ENCODE results near the gene PLIN3.
"Not testable (repeated sequence)": the region's sequence is repeated elsewhere in the genome, so short reads cannot be mapped to it uniquely, and the experiment has no call there.

PLIN3 gene

GRCh38 chr19:4800591-4801081 is 66.8 kb downstream of the PLIN3 start:
- Histone ChIP-seq H3K4me1 (ENCODE audit: control insufficient read depth, low read length) (0 out of 2 replicates have a peak, but pooled peaks cover 4% of the 10 kb centered on the region), H3K79me2 (ENCODE audit: control insufficient read depth, low read length) (peaks cover 16% of the 10 kb centered on the region), H3K9me3 (ENCODE audit: control insufficient read depth, insufficient read depth, low read length) (no peaks in the 10 kb centered on the region), H3K36me3 (ENCODE audit: control insufficient read depth, low read length) (peaks cover 19% of the 10 kb centered on the region), H3K9me2 (replicated peaks; ENCODE audit: control insufficient read depth, low read length) (no peaks in the 10 kb centered on the region), H3K27me3 (ENCODE audit: control insufficient read depth, low read length) (no peaks in the 10 kb centered on the region), H3F3A (ENCODE audit: control insufficient read depth, insufficient read depth) (no peaks in the 10 kb centered on the region; the same call in 1 of the 2 replicates), H3K4me3 (ENCODE audit: low read length) (no peak overlapping the region), H3K4me2 (ENCODE audit: low read length) (no peak overlapping the region), H3K27ac (ENCODE audit: low read depth, low read length) (no peak overlapping the region), H4K20me1 (ENCODE audit: control insufficient read depth, insufficient read depth, low read depth, low read length) (no peaks in the 10 kb centered on the region)
- TF ChIP-seq EZH2phosphoT487 (IDR thresholded peaks at IDR 0.05; ENCODE audit: borderline replicate concordance, low read length) (no peak), CTCF (IDR thresholded peaks at IDR 0.05; ENCODE audit: low read depth, low read length, poor library complexity, severe bottlenecking) (no peak)

- H3K9me2 ChIP-seq (replicated peaks; ENCODE audit: control insufficient read depth, low read length): no peaks in the 10 kb centered on the region
- H3K27me3 ChIP-seq (ENCODE audit: control insufficient read depth, low read length): peaks cover 3% of the 10 kb centered on the region; the same call in 1 of the 2 replicates
- peaks cover 57% of the 10 kb centered on the region for H3K79me2 ChIP-seq (ENCODE audit: control insufficient read depth, low read length)
- TF ChIP-seq CTCF (IDR thresholded peaks at IDR 0.05; ENCODE audit: low read depth, low read length, poor library complexity, severe bottlenecking): no peak
- TF ChIP-seq EZH2phosphoT487 (IDR thresholded peaks at IDR 0.05; ENCODE audit: borderline replicate concordance, low read length): no peak
- H3K36me3 ChIP-seq (ENCODE audit: control insufficient read depth, low read length): peaks cover 54% of the 10 kb centered on the region
- peaks cover 6% of the 10 kb centered on the region; the same call in 1 of the 2 replicates for H4K20me1 ChIP-seq (ENCODE audit: control insufficient read depth, insufficient read depth, low read depth, low read length)
- no peak overlapping the region for H3K27ac ChIP-seq (ENCODE audit: low read depth, low read length)
- H3K4me2 ChIP-seq (ENCODE audit: low read length): peak overlapping the region; percentile 10; the same call in 1 of the 2 replicates
- H3F3A ChIP-seq (ENCODE audit: control insufficient read depth, insufficient read depth): peaks cover under 1% of the 10 kb centered on the region; the same call in 1 of the 2 replicates
- no peak overlapping the region for H3K4me3 ChIP-seq (ENCODE audit: low read length)
- H3K9me3 ChIP-seq (ENCODE audit: control insufficient read depth, insufficient read depth, low read length): no peaks in the 10 kb centered on the region
- peaks cover 31% of the 10 kb centered on the region for H3K4me1 ChIP-seq (ENCODE audit: control insufficient read depth, low read length)
These were observed 72.1 kb downstream of the PLIN3 start for GRCh38 chr19:4795400-4795799.

- H3F3A ChIP-seq (ENCODE audit: control insufficient read depth, insufficient read depth): peaks cover 4% of the 10 kb centered on the region; the same call in 1 of the 2 replicates
These were observed 72.5 kb downstream of the PLIN3 start for GRCh38 chr19:4794971-4795370.

GRCh38 chr19:4793278-4793677 is 74.2 kb downstream of the PLIN3 start:
- not testable (repeated sequence) for H3K9me3 ChIP-seq (ENCODE audit: control insufficient read depth, insufficient read depth, low read length); H3F3A ChIP-seq (ENCODE audit: control insufficient read depth, insufficient read depth); H3K27me3 ChIP-seq (ENCODE audit: control insufficient read depth, low read length); H3K9me2 ChIP-seq (replicated peaks; ENCODE audit: control insufficient read depth, low read length); H4K20me1 ChIP-seq (ENCODE audit: control insufficient read depth, insufficient read depth, low read depth, low read length); H3K27ac ChIP-seq (ENCODE audit: low read depth, low read length); H3K4me3 ChIP-seq (ENCODE audit: low read length)
- Histone ChIP-seq H3K4me2 (ENCODE audit: low read length) (peak overlapping the region; percentile 92), H3K79me2 (ENCODE audit: control insufficient read depth, low read length) (peaks cover 57% of the 10 kb centered on the region), H3K36me3 (ENCODE audit: control insufficient read depth, low read length) (peaks cover 50% of the 10 kb centered on the region), H3K4me1 (ENCODE audit: control insufficient read depth, low read length) (peaks cover 37% of the 10 kb centered on the region)

More at GRCh38 chr19:4794971-4795370, 72.5 kb downstream of the PLIN3 start:
- H3K4me1 ChIP-seq (ENCODE audit: control insufficient read depth, low read length): peaks cover 35% of the 10 kb centered on the region
- peak overlapping the region; percentile 10; the same call in 1 of the 2 replicates for H3K4me2 ChIP-seq (ENCODE audit: low read length)
- H3K9me3 ChIP-seq (ENCODE audit: control insufficient read depth, insufficient read depth, low read length): no peaks in the 10 kb centered on the region
- TF ChIP-seq EZH2phosphoT487 (IDR thresholded peaks at IDR 0.05; ENCODE audit: borderline replicate concordance, low read length) (no peak), CTCF (IDR thresholded peaks at IDR 0.05; ENCODE audit: low read depth, low read length, poor library complexity, severe bottlenecking) (no peak)
- no peaks in the 10 kb centered on the region for H3K9me2 ChIP-seq (replicated peaks; ENCODE audit: control insufficient read depth, low read length)
- H3K79me2 ChIP-seq (ENCODE audit: control insufficient read depth, low read length): peaks cover 57% of the 10 kb centered on the region
- peaks cover 54% of the 10 kb centered on the region for H3K36me3 ChIP-seq (ENCODE audit: control insufficient read depth, low read length)
- no peak overlapping the region for H3K27ac ChIP-seq (ENCODE audit: low read depth, low read length)
- no peak overlapping the region for H3K4me3 ChIP-seq (ENCODE audit: low read length)
- peaks cover 6% of the 10 kb centered on the region; the same call in 1 of the 2 replicates for H4K20me1 ChIP-seq (ENCODE audit: control insufficient read depth, insufficient read depth, low read depth, low read length)
- H3K27me3 ChIP-seq (ENCODE audit: control insufficient read depth, low read length): peaks cover 3% of the 10 kb centered on the region; the same call in 1 of the 2 replicates

GRCh38 chr19:4792866-4793195 is 74.6 kb downstream of the PLIN3 start:
- Histone ChIP-seq H3K4me3 (ENCODE audit: low read length) (peak overlapping the region; percentile 86), H3K4me2 (ENCODE audit: low read length) (peak overlapping the region; percentile 92), H3K79me2 (ENCODE audit: control insufficient read depth, low read length) (peaks cover 57% of the 10 kb centered on the region), H3K4me1 (ENCODE audit: control insufficient read depth, low read length) (peaks cover 37% of the 10 kb centered on the region), H3K36me3 (ENCODE audit: control insufficient read depth, low read length) (peaks cover 50% of the 10 kb centered on the region)
- not testable (repeated sequence) for H3K27me3 ChIP-seq (ENCODE audit: control insufficient read depth, low read length); H3K9me2 ChIP-seq (replicated peaks; ENCODE audit: control insufficient read depth, low read length); H3F3A ChIP-seq (ENCODE audit: control insufficient read depth, insufficient read depth); H4K20me1 ChIP-seq (ENCODE audit: control insufficient read depth, insufficient read depth, low read depth, low read length); H3K27ac ChIP-seq (ENCODE audit: low read depth, low read length); H3K9me3 ChIP-seq (ENCODE audit: control insufficient read depth, insufficient read depth, low read length)
